IMR-90 (cell line): ENCODE results near the gene RUFY4. TPM values are rescaled to one million over a fixed set of nuclear protein-coding genes. Genes with fewer than 3 reads are reported as not detected.

Experiments
- ATAC-seq: fragments of 200-7000 bp; cut with Tn5 transposase; 2 replicates; pipeline ENCODE4 v1.9.1; 2020; ENCODE audit warnings: low read depth, mild to moderate bottlenecking, moderate library complexity
- BruUV-seq: library from RNA; stranded (reverse); fragments of 400-500 nt; replicated peaks from 2 replicates; lab custom pipeline; 2021; lab: Mats Ljungman, UMichigan
- CTCF ChIA-PET: fragments of 300-600 bp; formaldehyde crosslinking; extraction: SDS; loops from one replicate; lab custom pipeline; 2021; ENCODE audit warnings: antibody characterized with exemption; lab: Yijun Ruan, JAX
- POLR2A ChIA-PET: fragments of 300-600 bp; sonication (Branson Sonifier 250); formaldehyde crosslinking; loops from one replicate; lab custom pipeline; 2022; ENCODE audit warnings: antibody characterized with exemption; ENCODE audit not compliant: unreplicated experiment; lab: Charles Lee
- DNase-seq: peaks from one replicate; pipeline ENCODE4 v3.0.0; 2013
- H2AFZ ChIP-seq: replicated peaks from 2 replicates; pipeline ENCODE3; 2013; ENCODE audit warnings: low read length, mild to moderate bottlenecking; ENCODE audit not compliant: poor library complexity
- H2AK5ac ChIP-seq: 2 replicates; pipeline ENCODE4 v1.6.1; 2013; ENCODE audit warnings: low read depth, low read length, inconsistent platforms
- H2AK9ac ChIP-seq: replicated peaks from 2 replicates; pipeline ENCODE3; 2013; ENCODE audit warnings: mild to moderate bottlenecking, low read depth, low read length, moderate library complexity; ENCODE audit not compliant: poor library complexity
- H2BK120ac ChIP-seq: 2 replicates; pipeline ENCODE4 v1.6.1; 2013; ENCODE audit warnings: low read depth, low read length, inconsistent platforms
- H2BK15ac ChIP-seq: 3 replicates; pipeline ENCODE4 v1.6.1; 2013; ENCODE audit warnings: low read depth, low read length, inconsistent platforms
- H2BK20ac ChIP-seq: 2 replicates; pipeline ENCODE4 v1.6.1; 2013; ENCODE audit warnings: low read depth, mild to moderate bottlenecking, inconsistent platforms, low read length, moderate library complexity
- H2BK5ac ChIP-seq: 2 replicates; pipeline ENCODE4 v1.6.1; 2013; ENCODE audit warnings: mild to moderate bottlenecking, low read depth, low read length, inconsistent platforms; ENCODE audit not compliant: poor library complexity, severe bottlenecking
- H3K14ac ChIP-seq: replicated peaks from 2 replicates; pipeline ENCODE4 v1.6.1; 2013; ENCODE audit warnings: low read depth, low read length, inconsistent platforms
- H3K18ac ChIP-seq: 2 replicates; pipeline ENCODE4 v1.6.1; 2013; ENCODE audit warnings: low read depth, low read length, control low read depth
- H3K23ac ChIP-seq: 2 replicates; pipeline ENCODE4 v1.6.1; 2013; ENCODE audit warnings: low read depth, low read length, inconsistent platforms
- H3K27ac ChIP-seq: 2 replicates; pipeline ENCODE4 v1.5.1; 2013; ENCODE audit warnings: mild to moderate bottlenecking, control low read depth, low read length; ENCODE audit not compliant: insufficient read depth
- H3K27me3 ChIP-seq: 2 replicates; pipeline ENCODE4 v1.6.1; 2013; ENCODE audit warnings: low read length; ENCODE audit not compliant: control insufficient read depth, insufficient read depth
- H3K36me3 ChIP-seq: 2 replicates; pipeline ENCODE4 v1.6.1; 2013; ENCODE audit warnings: low read length, mixed read lengths; ENCODE audit not compliant: control insufficient read depth, insufficient read depth
- H3K4ac ChIP-seq: 2 replicates; pipeline ENCODE4 v1.6.1; 2013; ENCODE audit warnings: low read depth, low read length, inconsistent platforms
- H3K4me1 ChIP-seq: 2 replicates; pipeline ENCODE4 v1.6.1; 2013; ENCODE audit warnings: low read length, mixed read lengths; ENCODE audit not compliant: control insufficient read depth, insufficient read depth
- H3K4me2 ChIP-seq: 2 replicates; pipeline ENCODE4 v1.6.1; 2013; ENCODE audit warnings: low read depth, mild to moderate bottlenecking, control low read depth, low read length, moderate library complexity
- H3K4me3 ChIP-seq: 2 replicates; pipeline ENCODE4 v1.5.1; 2013; ENCODE audit warnings: low read depth, mild to moderate bottlenecking, control low read depth, low read length, moderate library complexity; ENCODE audit not compliant: insufficient read depth
- H3K56ac ChIP-seq: 2 replicates; pipeline ENCODE4 v1.6.1; 2013; ENCODE audit warnings: low read length, inconsistent platforms; ENCODE audit not compliant: insufficient read depth; ENCODE audit errors: extremely low read depth
- H3K79me1 ChIP-seq, 2 experiments: 2 replicates each; pipeline ENCODE4 v1.6.1; 2013; ENCODE audit warnings: low read length in 2 of 2, inconsistent platforms in 1 of 2, low read depth in 1 of 2
- H3K9ac ChIP-seq: 2 replicates; pipeline ENCODE4 v1.6.1; 2013; ENCODE audit warnings: low read depth, low read length, control low read depth
- H3K9me1 ChIP-seq: 2 replicates; pipeline ENCODE4 v1.6.1; 2013; ENCODE audit warnings: low read length, inconsistent platforms; ENCODE audit not compliant: insufficient read depth
- H3K9me3 ChIP-seq: 2 replicates; pipeline ENCODE4 v1.6.1; 2013; ENCODE audit warnings: low read length; ENCODE audit not compliant: control insufficient read depth, insufficient read depth
- H4K20me1 ChIP-seq: 2 replicates; pipeline ENCODE4 v1.6.1; 2013; ENCODE audit warnings: low read length, inconsistent platforms; ENCODE audit not compliant: insufficient read depth
- H4K5ac ChIP-seq: 2 replicates; pipeline ENCODE4 v1.6.1; 2013; ENCODE audit warnings: mild to moderate bottlenecking, low read depth, low read length, control low read depth
- H4K8ac ChIP-seq, 2 experiments: 2 replicates each; pipeline ENCODE4 v1.6.1; 2013; ENCODE audit warnings: low read depth in 2 of 2, low read length in 2 of 2, control low read depth in 1 of 2, inconsistent platforms in 1 of 2
- H4K91ac ChIP-seq: 2 replicates; pipeline ENCODE4 v1.6.1; 2013; ENCODE audit warnings: low read depth, low read length, inconsistent platforms; ENCODE audit not compliant: insufficient read depth
- CEBPB ChIP-seq: IDR thresholded peaks from 2 replicates; pipeline ENCODE4 v1.6.1; 2012; ENCODE audit warnings: low read depth, low read length, improper control_type of control experiment
- ELK1 ChIP-seq: fragments of 150-350 bp; IDR thresholded peaks from 2 replicates; pipeline ENCODE4 v1.6.1; 2016; ENCODE audit warnings: low read depth, mild to moderate bottlenecking, low read length, moderate library complexity, borderline replicate concordance
- WGBS, 2 experiments: methylation state at CpG; one replicate each; pipeline versions ENCODE4 v1.1.5 to v1.1.7; 2013; ENCODE audit warnings: missing lambda C conversion rate in 2 of 2; ENCODE audit not compliant: insufficient read length in 1 of 2; ENCODE audit errors: extremely low coverage in 2 of 2; 5-methylcytosine and 5-hydroxymethylcytosine counted together
- dilution Hi-C: fragments of 300-500 bp; cut with HindIII; formaldehyde crosslinking; loops from one replicate; pipeline ENCODE4 v1.14.3; 2018; ENCODE audit warnings: low sequenced_read_pairs; ENCODE audit not compliant: unreplicated experiment
- in situ Hi-C: fragments of 300-500 bp; cut with MboI; formaldehyde crosslinking; loops from 3 replicates; pipeline ENCODE4 v1.14.3; 2019; ENCODE audit warnings: low sequenced_read_pairs, inconsistent platforms, mixed read lengths
- intact Hi-C: fragments of 100-400 bp; cut with micrococcal nuclease; formaldehyde crosslinking; loops from 2 replicates; pipeline ENCODE4 v1.10.0; 2022
- polyA plus RNA-seq, 3 experiments: library from polyadenylated mRNA; depleted of rRNA; stranded (reverse); fragments of >200 nt; gene quantifications; 2 replicates each; pipeline ENCODE4 v1.2.3, GENCODE V29; 2012; ENCODE audit warnings: low replicate concordance in 1 of 3
- total RNA-seq: library from RNA; depleted of rRNA; stranded (reverse); fragments of >200 nt; gene quantifications from 2 replicates; pipeline ENCODE4 v1.2.3, GENCODE V29; 2012

RUFY4 gene
- total and polyA plus RNA-seq, 2 of the 4 experiments (the other 2 are of a cell fraction): not detected

GRCh38 chr2:218082586-218083351, 13.7 kb downstream of the RUFY4 start:
- POLR2A ChIA-PET: no interaction called here
- no peak overlapping the region; the same call in 1 of the 2 replicates for H2BK120ac ChIP-seq
- intact Hi-C loops: no loop called here
- no peak overlapping the region for H3K9ac ChIP-seq
- no peak overlapping the region for H4K8ac ChIP-seq
- H3K18ac ChIP-seq: no peak overlapping the region
- H3K36me3 ChIP-seq: no peaks in the 10 kb centered on the region
- TF ChIP-seq ELK1 (no peak), CEBPB (no peak)
- no peak overlapping the region for H2BK20ac ChIP-seq
- H2BK15ac ChIP-seq: no peak overlapping the region
- H4K91ac ChIP-seq: no peak overlapping the region
- 77 to 100% methylated on average over 1 to 4 of the region's 14 CpGs for WGBS, 2 experiments
- peak overlapping the region; percentile 16 for H2BK5ac ChIP-seq
- H4K20me1 ChIP-seq: no peaks in the 10 kb centered on the region
- no peak overlapping the region for H2AFZ ChIP-seq
- H2AK9ac ChIP-seq: no peak overlapping the region
- H3K4me2 ChIP-seq: no peak overlapping the region
- no peak overlapping the region for H2AK5ac ChIP-seq
- no peak for DNase-seq
- peaks cover 7% of the 10 kb centered on the region for H3K9me3 ChIP-seq
- dilution Hi-C loops: no loop called here
- no peak overlapping the region for H3K23ac ChIP-seq
- ATAC-seq: no peak
- H3K56ac ChIP-seq: no peak overlapping the region
- peaks cover 12% of the 10 kb centered on the region; the same call in 1 of the 2 replicates for H3K27me3 ChIP-seq
- CTCF ChIA-PET: no interaction called here
- no peak overlapping the region for H3K4me3 ChIP-seq
- peaks cover 9% of the 10 kb centered on the region; the same call in 1 of the 2 replicates for H3K9me1 ChIP-seq
- no peak overlapping the region for H3K27ac ChIP-seq
- peaks cover 3% of the 10 kb centered on the region; the same call in 1 of the 2 replicates for H3K4me1 ChIP-seq
- in situ Hi-C loops: no loop called here
- no peak overlapping the region; the same call in 1 of the 2 replicates for H3K14ac ChIP-seq
- no peaks in the 10 kb centered on the region for H3K79me1 ChIP-seq
- no peak overlapping the region for H3K4ac ChIP-seq
- H4K5ac ChIP-seq: no peak overlapping the region
- BruUV-seq: no TSS peak
